Measurements from ENCODE around the gene CNTN4.
A peak's percentile ranks its signal among the peaks of the same experiment; 100 is the strongest.
"Not testable (repeated sequence)": the region's sequence is repeated elsewhere in the genome, so short reads cannot be mapped to it uniquely, and the experiment has no call there.

The CNTN4 gene

DNA sequence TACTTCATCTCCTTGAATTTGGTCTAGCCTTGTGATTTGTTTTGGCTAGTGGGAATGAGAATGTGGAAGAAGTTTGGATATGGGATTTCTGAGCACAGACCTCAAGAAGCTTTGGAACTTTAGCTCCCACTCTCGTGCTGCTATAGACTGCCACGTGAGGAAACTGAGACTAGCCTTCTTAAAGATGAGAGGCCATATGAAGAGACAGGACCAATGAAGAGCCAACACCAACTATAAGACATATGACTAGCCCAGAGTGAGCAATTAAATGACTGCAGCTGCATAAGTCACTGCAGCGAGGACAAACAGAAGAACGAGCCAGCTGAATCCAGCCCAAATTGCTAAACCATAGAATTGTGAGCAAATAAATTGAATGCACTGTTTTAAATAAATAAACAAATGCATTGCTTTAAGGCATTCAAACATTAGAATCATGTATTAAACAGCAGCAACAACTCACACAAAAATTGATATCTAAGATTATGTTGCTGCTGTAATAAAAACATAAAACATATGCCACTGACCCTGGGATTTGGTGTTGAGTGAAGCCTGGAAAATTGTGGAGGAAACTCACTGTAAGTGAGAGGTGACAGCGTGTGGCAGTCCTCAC, 15.7 kb upstream of the CNTN4 start:
- H3K14ac ChIP-seq (ENCODE audit: low read length in 2 of 2), result no peak overlapping the region
- no peak overlapping the region for H2BK120ac ChIP-seq (ENCODE audit: low read depth, low read length)
- no peak overlapping the region for H2BK15ac ChIP-seq (ENCODE audit: low read depth, poor library complexity, severe bottlenecking)
- no peaks in the 10 kb centered on the region for H3K27me3 ChIP-seq (ENCODE audit: control insufficient read depth in 1 of 2, insufficient read depth in 1 of 2, low read length in 2 of 2)
- no peak overlapping the region for H4K91ac ChIP-seq (ENCODE audit: low read length)
- no peak overlapping the region for H3K9ac ChIP-seq (ENCODE audit: low read length)
- H3K79me1 ChIP-seq (replicated peaks; ENCODE audit: low read length, poor library complexity, severe bottlenecking), result no peaks in the 10 kb centered on the region
- peaks cover 20% of the 10 kb centered on the region for H3K9me3 ChIP-seq (ENCODE audit: control insufficient read depth, low read length)
- no peak overlapping the region for H3K23ac ChIP-seq (ENCODE audit: low read length in 2 of 2)
- H2BK5ac ChIP-seq (ENCODE audit: low read depth, low read length, poor library complexity, severe bottlenecking), result no peak overlapping the region
- H2BK12ac ChIP-seq (ENCODE audit: low read length in 2 of 2), result no peak overlapping the region
- H3K18ac ChIP-seq (ENCODE audit: low read depth in 1 of 2, low read length in 2 of 2), result no peak overlapping the region
- no peak for DNase-seq
- no peak overlapping the region for H3K4me2 ChIP-seq (ENCODE audit: low read length, poor library complexity, severe bottlenecking)
- H3K4ac ChIP-seq (ENCODE audit: low read depth in 1 of 2, low read length in 2 of 2), result no peak overlapping the region
- no peak overlapping the region for H2AK5ac ChIP-seq (ENCODE audit: low read length, severe bottlenecking)
- H4K8ac ChIP-seq (ENCODE audit: low read length), result no peak overlapping the region
- H3K36me3 ChIP-seq (ENCODE audit: control insufficient read depth in 1 of 2, insufficient read depth in 2 of 2, low read depth in 1 of 2, low read length in 2 of 2), result no peaks in the 10 kb centered on the region
- no peak overlapping the region for H2AFZ ChIP-seq (ENCODE audit: low read depth, low read length)
- no peak overlapping the region for H3K27ac ChIP-seq (ENCODE audit: low read length, poor library complexity, severe bottlenecking)
- no peak overlapping the region for H3K4me3 ChIP-seq (ENCODE audit: insufficient read depth in 1 of 2, low read depth in 1 of 2, low read length in 2 of 2)
- 92% methylated on average over 3 of the region's 5 CpGs for WGBS
- H3K4me1 ChIP-seq (ENCODE audit: control insufficient read depth, insufficient read depth, low read depth, low read length), result no peaks in the 10 kb centered on the region

GRCh38 chr3:2083558-2083957, 15.1 kb upstream of the CNTN4 start:
- 97% methylated on average over 35 of the region's 40 CpGs for WGBS
- H2BK15ac ChIP-seq (ENCODE audit: low read depth, poor library complexity, severe bottlenecking); H3K4me3 ChIP-seq (ENCODE audit: insufficient read depth in 1 of 2, low read depth in 1 of 2, low read length in 2 of 2); H3K23ac ChIP-seq (ENCODE audit: low read length in 2 of 2); H3K36me3 ChIP-seq (ENCODE audit: control insufficient read depth in 1 of 2, insufficient read depth in 2 of 2, low read depth in 1 of 2, low read length in 2 of 2); DNase-seq; H3K27me3 ChIP-seq (ENCODE audit: control insufficient read depth in 1 of 2, insufficient read depth in 1 of 2, low read length in 2 of 2); H2BK120ac ChIP-seq (ENCODE audit: low read depth, low read length); H3K18ac ChIP-seq (ENCODE audit: low read depth in 1 of 2, low read length in 2 of 2); H2BK5ac ChIP-seq (ENCODE audit: low read depth, low read length, poor library complexity, severe bottlenecking); H3K4me2 ChIP-seq (ENCODE audit: low read length, poor library complexity, severe bottlenecking); H3K9ac ChIP-seq (ENCODE audit: low read length); H3K79me1 ChIP-seq (replicated peaks; ENCODE audit: low read length, poor library complexity, severe bottlenecking); H3K4ac ChIP-seq (ENCODE audit: low read depth in 1 of 2, low read length in 2 of 2); H4K8ac ChIP-seq (ENCODE audit: low read length); H2AFZ ChIP-seq (ENCODE audit: low read depth, low read length); H3K4me1 ChIP-seq (ENCODE audit: control insufficient read depth, insufficient read depth, low read depth, low read length); H2BK12ac ChIP-seq (ENCODE audit: low read length in 2 of 2); H4K91ac ChIP-seq (ENCODE audit: low read length); H3K27ac ChIP-seq (ENCODE audit: low read length, poor library complexity, severe bottlenecking); H2AK5ac ChIP-seq (ENCODE audit: low read length, severe bottlenecking): not testable (repeated sequence)
- H3K9me3 ChIP-seq (ENCODE audit: control insufficient read depth, low read length), result peaks cover 20% of the 10 kb centered on the region
- H3K14ac ChIP-seq (ENCODE audit: low read length in 2 of 2), result peak overlapping the region in 1 of 2 experiments; percentile 32

GRCh38 chr3:2090095-2090911, 8.4 kb upstream of the CNTN4 start:
- Histone ChIP-seq H2BK120ac (ENCODE audit: low read depth, low read length) (no peak overlapping the region), H3K4ac (ENCODE audit: low read depth in 1 of 2, low read length in 2 of 2) (no peak overlapping the region), H2BK5ac (ENCODE audit: low read depth, low read length, poor library complexity, severe bottlenecking) (no peak overlapping the region), H4K91ac (ENCODE audit: low read length) (no peak overlapping the region), H3K36me3 (ENCODE audit: control insufficient read depth in 1 of 2, insufficient read depth in 2 of 2, low read depth in 1 of 2, low read length in 2 of 2) (no peaks in the 10 kb centered on the region), H3K14ac (ENCODE audit: low read length in 2 of 2) (no peak overlapping the region), H2BK15ac (ENCODE audit: low read depth, poor library complexity, severe bottlenecking) (no peak overlapping the region), H3K18ac (ENCODE audit: low read depth in 1 of 2, low read length in 2 of 2) (no peak overlapping the region), H3K27ac (ENCODE audit: low read length, poor library complexity, severe bottlenecking) (no peak overlapping the region), H3K79me1 (replicated peaks; ENCODE audit: low read length, poor library complexity, severe bottlenecking) (no peaks in the 10 kb centered on the region), H3K9ac (ENCODE audit: low read length) (no peak overlapping the region), H3K27me3 (ENCODE audit: control insufficient read depth in 1 of 2, insufficient read depth in 1 of 2, low read length in 2 of 2) (peaks cover 0 to 4% of the 10 kb centered on the region in 2 experiments), H3K4me2 (ENCODE audit: low read length, poor library complexity, severe bottlenecking) (no peak overlapping the region), H2AFZ (ENCODE audit: low read depth, low read length) (no peak overlapping the region), H3K23ac (ENCODE audit: low read length in 2 of 2) (no peak overlapping the region), H2AK5ac (ENCODE audit: low read length, severe bottlenecking) (no peak overlapping the region), H3K4me3 (ENCODE audit: insufficient read depth in 1 of 2, low read depth in 1 of 2, low read length in 2 of 2) (no peak overlapping the region), H3K4me1 (ENCODE audit: control insufficient read depth, insufficient read depth, low read depth, low read length) (no peaks in the 10 kb centered on the region), H3K9me3 (ENCODE audit: control insufficient read depth, low read length) (peaks cover 1% of the 10 kb centered on the region), H4K8ac (ENCODE audit: low read length) (no peak overlapping the region), H2BK12ac (ENCODE audit: low read length in 2 of 2) (no peak overlapping the region)
- DNase-seq, result peak; percentile 50
- 92% methylated on average over 1 of the region's 5 CpGs for WGBS

- H2AFZ ChIP-seq (ENCODE audit: low read depth, low read length), result no peak overlapping the region
- no peak overlapping the region for H3K4me3 ChIP-seq (ENCODE audit: insufficient read depth in 1 of 2, low read depth in 1 of 2, low read length in 2 of 2)
- no peak overlapping the region for H4K8ac ChIP-seq (ENCODE audit: low read length)
- no peak overlapping the region for H3K4me2 ChIP-seq (ENCODE audit: low read length, poor library complexity, severe bottlenecking)
- no peak overlapping the region for H2BK120ac ChIP-seq (ENCODE audit: low read depth, low read length)
- H2BK5ac ChIP-seq (ENCODE audit: low read depth, low read length, poor library complexity, severe bottlenecking), result no peak overlapping the region
- H4K91ac ChIP-seq (ENCODE audit: low read length), result no peak overlapping the region
- no peak overlapping the region for H3K9ac ChIP-seq (ENCODE audit: low read length)
- H2AK5ac ChIP-seq (ENCODE audit: low read length, severe bottlenecking), result no peak overlapping the region
- H3K14ac ChIP-seq (ENCODE audit: low read length in 2 of 2), result no peak overlapping the region
- H3K27ac ChIP-seq (ENCODE audit: low read length, poor library complexity, severe bottlenecking), result no peak overlapping the region
- no peak overlapping the region for H2BK15ac ChIP-seq (ENCODE audit: low read depth, poor library complexity, severe bottlenecking)
- H3K4ac ChIP-seq (ENCODE audit: low read depth in 1 of 2, low read length in 2 of 2), result no peak overlapping the region
- DNase-seq, result no peak
- no peak overlapping the region for H3K23ac ChIP-seq (ENCODE audit: low read length in 2 of 2)
- peaks cover 2% of the 10 kb centered on the region for H3K4me1 ChIP-seq (ENCODE audit: control insufficient read depth, insufficient read depth, low read depth, low read length)
- WGBS, result 60% methylated on average over 3 of the region's 4 CpGs
- H2BK12ac ChIP-seq (ENCODE audit: low read length in 2 of 2), result no peak overlapping the region
- H3K18ac ChIP-seq (ENCODE audit: low read depth in 1 of 2, low read length in 2 of 2), result no peak overlapping the region
- no peaks in the 10 kb centered on the region for H3K36me3 ChIP-seq (ENCODE audit: control insufficient read depth in 1 of 2, insufficient read depth in 2 of 2, low read depth in 1 of 2, low read length in 2 of 2)
- H3K27me3 ChIP-seq (ENCODE audit: control insufficient read depth in 1 of 2, insufficient read depth in 1 of 2, low read length in 2 of 2), result peaks cover 16 to 24% of the 10 kb centered on the region in 2 experiments
- no peaks in the 10 kb centered on the region for H3K9me3 ChIP-seq (ENCODE audit: control insufficient read depth, low read length)
- H3K79me1 ChIP-seq (replicated peaks; ENCODE audit: low read length, poor library complexity, severe bottlenecking), result no peaks in the 10 kb centered on the region
These were observed 5.9 kb upstream of the CNTN4 start for GRCh38 chr3:2092758-2093157.
